Hepatocyte (in vitro differentiated cells): Measurements from ENCODE around the gene ST3GAL5.

ENCODE experiments used
- CTCF ChIP-seq: fragments of 200-600 bp; sonication (generic); IDR thresholded peaks from 2 replicates; pipeline ENCODE4 v1.5.1; 2016; ENCODE audit warnings: antibody characterized with exemption, mild to moderate bottlenecking; ENCODE audit not compliant: poor library complexity
- EZH2 ChIP-seq: fragments of 200-600 bp; sonication (generic); IDR thresholded peaks from 2 replicates; pipeline ENCODE4 v1.6.1; 2016; ENCODE audit warnings: antibody characterized with exemption, mild to moderate bottlenecking, borderline replicate concordance

GRCh38 chr2:85803704-85804425 is 84.9 kb downstream of the ST3GAL5 start:
- TF ChIP-seq CTCF = no peak
- TF ChIP-seq EZH2 = no peak
